H9 (cell line): ENCODE results near the gene ATP4A. TPM values are rescaled to one million over a fixed set of nuclear protein-coding genes. Genes with fewer than 3 reads are reported as not detected.

Experiments used
- DNase-seq: peaks from one replicate; pipeline ENCODE4 v3.0.0-alpha.2; 2017
- H2AFZ ChIP-seq: one replicate; pipeline ENCODE4 v1.6.1; 2013; ENCODE audit warnings: mild to moderate bottlenecking, low read length, control low read depth, moderate library complexity
- H2AK5ac ChIP-seq: 2 replicates; pipeline ENCODE4 v1.6.1; 2013; ENCODE audit warnings: low read length, control low read depth, mixed read lengths; ENCODE audit not compliant: insufficient read length
- H2BK120ac ChIP-seq: one replicate; pipeline ENCODE4 v1.6.1; 2013; ENCODE audit warnings: low read depth, mild to moderate bottlenecking, low read length, control low read depth, inconsistent platforms; ENCODE audit not compliant: poor library complexity, severe bottlenecking
- H2BK12ac ChIP-seq: 2 replicates; pipeline ENCODE4 v1.6.1; 2013; ENCODE audit warnings: low read length, control low read depth, mixed read lengths, low read depth; ENCODE audit not compliant: insufficient read length
- H2BK15ac ChIP-seq: 2 replicates; pipeline ENCODE4 v1.6.1; 2013; ENCODE audit warnings: low read depth, low read length, control low read depth
- H2BK20ac ChIP-seq: one replicate; pipeline ENCODE4 v1.6.1; 2013; ENCODE audit warnings: low read depth, mild to moderate bottlenecking, low read length, control low read depth, inconsistent platforms; ENCODE audit not compliant: poor library complexity, severe bottlenecking
- H2BK5ac ChIP-seq: 2 replicates; pipeline ENCODE4 v1.6.1; 2013; ENCODE audit warnings: low read length, control low read depth, mixed read lengths; ENCODE audit not compliant: insufficient read length
- H3K14ac ChIP-seq: 2 replicates; pipeline ENCODE4 v1.6.1; 2013; ENCODE audit warnings: low read length, control low read depth; ENCODE audit not compliant: insufficient read depth
- H3K18ac ChIP-seq: 2 replicates; pipeline ENCODE4 v1.6.1; 2013; ENCODE audit warnings: low read depth, mild to moderate bottlenecking, mixed read lengths, low read length, control low read depth; ENCODE audit not compliant: insufficient read length
- H3K23ac ChIP-seq: 2 replicates; pipeline ENCODE4 v1.6.1; 2013; ENCODE audit warnings: low read length, control low read depth, mixed read lengths, low read depth; ENCODE audit not compliant: insufficient read length
- H3K23me2 ChIP-seq: 2 replicates; pipeline ENCODE4 v1.6.1; 2013; ENCODE audit warnings: low read depth, mild to moderate bottlenecking, mixed read lengths, low read length, control low read depth; ENCODE audit not compliant: insufficient read length, poor library complexity, severe bottlenecking
- H3K27ac ChIP-seq: 2 replicates; pipeline ENCODE4 v1.5.1; 2013; ENCODE audit warnings: low read length, control low read depth, mixed read lengths, low read depth; ENCODE audit not compliant: insufficient read length
- H3K27me3 ChIP-seq: 2 replicates; pipeline ENCODE4 v1.6.1; 2013; ENCODE audit warnings: low read length, control low read depth, inconsistent platforms; ENCODE audit not compliant: insufficient read depth
- H3K4ac ChIP-seq: 2 replicates; pipeline ENCODE4 v1.6.1; 2013; ENCODE audit warnings: low read depth, mild to moderate bottlenecking, control low read depth, inconsistent platforms, low read length, moderate library complexity
- H3K4me1 ChIP-seq: 2 replicates; pipeline ENCODE4 v1.6.1; 2013; ENCODE audit warnings: low read length, control low read depth, inconsistent platforms; ENCODE audit not compliant: insufficient read depth
- H3K4me2 ChIP-seq: 2 replicates; pipeline ENCODE4 v1.6.1; 2013; ENCODE audit warnings: low read length, control low read depth, mixed read lengths; ENCODE audit not compliant: insufficient read length, insufficient read depth
- H3K56ac ChIP-seq: 2 replicates; pipeline ENCODE4 v1.6.1; 2013; ENCODE audit warnings: low read depth, mild to moderate bottlenecking, mixed read lengths, low read length, control low read depth; ENCODE audit not compliant: insufficient read length
- H3K79me1 ChIP-seq: 2 replicates; pipeline ENCODE4 v1.6.1; 2013; ENCODE audit warnings: low read depth, mild to moderate bottlenecking, moderate library complexity, low read length, control low read depth, inconsistent platforms; ENCODE audit not compliant: insufficient read depth, poor library complexity, severe bottlenecking
- H3K79me2 ChIP-seq: 2 replicates; pipeline ENCODE4 v1.6.1; 2013; ENCODE audit warnings: low read length, control low read depth, inconsistent platforms; ENCODE audit not compliant: insufficient read depth
- H3K9ac ChIP-seq: 2 replicates; pipeline ENCODE4 v1.6.1; 2013; ENCODE audit warnings: low read length, control low read depth, mixed read lengths; ENCODE audit not compliant: insufficient read length; ENCODE audit errors: extremely low read depth
- H3K9me3 ChIP-seq: one replicate; pipeline ENCODE4 v1.6.1; 2013; ENCODE audit warnings: low read depth, low read length, inconsistent platforms; ENCODE audit not compliant: control insufficient read depth
- H3T11ph ChIP-seq: one replicate; pipeline ENCODE4 v1.6.1; 2013; ENCODE audit warnings: mild to moderate bottlenecking, low read length, control low read depth, inconsistent platforms
- H4K20me1 ChIP-seq: one replicate; pipeline ENCODE4 v1.6.1; 2013; ENCODE audit not compliant: control insufficient read depth, insufficient read length, insufficient read depth
- H4K5ac ChIP-seq: 2 replicates; pipeline ENCODE4 v1.6.1; 2013; ENCODE audit warnings: low read depth, mild to moderate bottlenecking, mixed read lengths, low read length, control low read depth; ENCODE audit not compliant: insufficient read length
- H4K8ac ChIP-seq: replicated peaks from 2 replicates; pipeline ENCODE4 v1.6.1; 2013; ENCODE audit warnings: low read length, control low read depth, mixed read lengths, low read depth; ENCODE audit not compliant: insufficient read length
- H4K91ac ChIP-seq: 2 replicates; pipeline ENCODE4 v1.6.1; 2013; ENCODE audit warnings: low read depth, mild to moderate bottlenecking, moderate library complexity, mixed read lengths, low read length, control low read depth; ENCODE audit not compliant: insufficient read length
- H3K27ac Mint-ChIP-seq, 3 experiments: 2 replicates in 2 of 3; 3 replicates in 1 of 3; pipeline ENCODE4 v1.8.0; 2020 to 2021; ENCODE audit warnings: mixed read lengths in 3 of 3, mild to moderate bottlenecking in 1 of 3, moderate library complexity in 1 of 3
- H3K27me3 Mint-ChIP-seq: 2 replicates; pipeline ENCODE4 v1.8.0; 2021; ENCODE audit warnings: low read depth, mild to moderate bottlenecking, moderate library complexity, mixed read lengths
- H3K36me3 Mint-ChIP-seq, 3 experiments: 2 replicates in 2 of 3; 3 replicates in 1 of 3; pipeline ENCODE4 v1.8.0; 2020 to 2021; ENCODE audit warnings: low read depth in 3 of 3, mixed read lengths in 3 of 3; ENCODE audit not compliant: insufficient read depth in 1 of 3
- H3K4me1 Mint-ChIP-seq, 2 experiments: 2 replicates each; pipeline ENCODE4 v1.8.0; 2020; ENCODE audit warnings: mixed read lengths in 2 of 2
- H3K4me3 Mint-ChIP-seq, 2 experiments: 2 replicates in 1 of 2; 3 replicates in 1 of 2; pipeline ENCODE4 v1.8.0; 2020 to 2021; ENCODE audit warnings: mild to moderate bottlenecking in 2 of 2, mixed read lengths in 2 of 2, moderate library complexity in 1 of 2
- H3K9me3 Mint-ChIP-seq, 2 experiments: 2 replicates in 1 of 2; 3 replicates in 1 of 2; pipeline ENCODE4 v1.8.0; 2020; ENCODE audit warnings: mild to moderate bottlenecking in 2 of 2, mixed read lengths in 2 of 2, moderate library complexity in 1 of 2
- CTCF ChIP-seq: fragments of 200-600 bp; sonication (generic); conservative IDR thresholded peaks from 3 replicates; pipeline ENCODE4 v1.8.0; 2021; ENCODE audit warnings: antibody characterized with exemption, mild to moderate bottlenecking
- WGBS: extraction: QIAGEN DNeasy Blood & Tissue Kit; methylation state at CpG from one replicate; pipeline ENCODE4 v1.1.7; 2013; ENCODE audit warnings: missing lambda C conversion rate, low lambda C conversion rate, mixed read lengths; ENCODE audit not compliant: insufficient read length; ENCODE audit errors: extremely low coverage; 5-methylcytosine and 5-hydroxymethylcytosine counted together
- total RNA-seq: library from RNA; stranded (reverse); gene quantifications from 2 replicates; pipeline ENCODE4 v1.2.1, GENCODE V29; 2021

Gene ATP4A
- total RNA-seq, 1 experiment from 2014 or later = 0.24 TPM

GRCh38 chr19:35542209-35542608 is 21.2 kb downstream of the ATP4A start:
- no peak for TF ChIP-seq CTCF
- no CpG with 5 or more reads among the region's 11 CpGs for WGBS
- Histone ChIP-seq H3K79me1 (no peaks in the 10 kb centered on the region), H2BK12ac (no peak overlapping the region), H3K27me3 (no peaks in the 10 kb centered on the region), H2BK120ac (no peak overlapping the region), H3K56ac (no peak overlapping the region), H2AK5ac (no peak overlapping the region), H3K79me2 (peaks cover 5% of the 10 kb centered on the region; the same call in 1 of the 2 replicates), H3K27ac (no peak overlapping the region), H3K4ac (no peak overlapping the region), H4K5ac (no peak overlapping the region), H3K14ac (no peak overlapping the region), H4K20me1 (no peaks in the 10 kb centered on the region), H3K9me3 (no peaks in the 10 kb centered on the region), H3K9ac (no peak overlapping the region), H3T11ph (no peak overlapping the region), H3K4me2 (no peak overlapping the region), H3K23me2 (peaks cover 13% of the 10 kb centered on the region), H2BK15ac (no peak overlapping the region), H4K91ac (no peak overlapping the region), H2BK20ac (no peak overlapping the region), H3K4me1 (peaks cover 8% of the 10 kb centered on the region; the same call in 1 of the 2 replicates), H2AFZ (no peak overlapping the region), H3K18ac (no peak overlapping the region), H3K23ac (no peak overlapping the region), H2BK5ac (no peak overlapping the region), H4K8ac (no peak overlapping the region)
- H3K4me3 Mint-ChIP-seq = no peak overlapping the region; a peak in 1 of 5 replicates
- no peaks in the 10 kb centered on the region for H3K27me3 Mint-ChIP-seq
- H3K9me3 Mint-ChIP-seq = no peaks in the 10 kb centered on the region
- DNase-seq = no peak
- H3K27ac Mint-ChIP-seq = no peak overlapping the region
- H3K4me1 Mint-ChIP-seq = peaks cover 31 to 34% of the 10 kb centered on the region in 2 experiments
- H3K36me3 Mint-ChIP-seq = peaks cover 21 to 49% (median 42%) of the 10 kb centered on the region in 3 experiments; a peak in 6 of 7 replicates
